Measurements from ENCODE around the gene TCHH. TPM values are rescaled to one million over a fixed set of nuclear protein-coding genes. Genes with fewer than 3 reads are reported as not detected.

Gene TCHH
- total and polyA plus RNA-seq, 2 donors (not counting 3 experiments of a cell fraction or from before 2014, with no cell fraction given), result not detected

GRCh38 chr1:152107031-152107983 lies 7.9 kb downstream of the TCHH start:
- Histone ChIP-seq H3K27me3 (ENCODE audit: control insufficient read depth in 2 of 2, insufficient read depth in 2 of 2, low read length in 2 of 2) (peaks cover 58 to 76% of the 10 kb centered on the region in 2 experiments), H3K9me3 (replicated peaks; ENCODE audit: control insufficient read depth, insufficient read depth, low read length) (no peaks in the 10 kb centered on the region), H3K79me2 (ENCODE audit: control insufficient read depth, insufficient read depth, low read length) (no peaks in the 10 kb centered on the region), H3K4me1 (ENCODE audit: control insufficient read depth, extremely low read depth, insufficient read depth, low read length) (peaks cover 28% of the 10 kb centered on the region), H2AFZ (ENCODE audit: low read depth, low read length) (peak overlapping the region; percentile 41), H3K9ac (replicated peaks; ENCODE audit: extremely low read depth, insufficient read depth, low read length) (no peak overlapping the region), H3K9me1 (replicated peaks; ENCODE audit: control insufficient read depth, extremely low read depth, insufficient read depth, low read length) (no peaks in the 10 kb centered on the region), H3K4me2 (ENCODE audit: insufficient read depth, low read length) (peak overlapping the region; percentile 49), H3K4me3 (replicated peaks in 1 of 3; ENCODE audit: insufficient read depth in 1 of 3, low read depth in 1 of 3, low read length in 3 of 3) (peak overlapping the region in 1 of 3 experiments; percentile 6), H3K27ac (ENCODE audit: insufficient read depth, low read depth, low read length) (no peak overlapping the region), H4K20me1 (replicated peaks; ENCODE audit: control insufficient read depth, extremely low read depth, insufficient read depth, low read length) (no peaks in the 10 kb centered on the region), H3K36me3 (ENCODE audit: control insufficient read depth in 2 of 2, extremely low read depth in 1 of 2, insufficient read depth in 2 of 2, low read length in 2 of 2) (no peaks in the 10 kb centered on the region)
- ChIA-PET CTCF (interaction anchor here (1.1 to 2.7 kb wide), 3 partner anchors 10 to 352 kb away, joined by 4 to 13 read pairs (median 6); no protein-coding TSS in a partner anchor), POLR2A (no interaction called here)
- FAIRE-seq, result no peak
- dilution Hi-C loops (cut with MboI; ENCODE audit: extremely low pct_ligation_motif_present, low sequenced_read_pairs), result no loop called here
- TF ChIP-seq MYC (IDR thresholded peaks at IDR 0.05; ENCODE audit: low read depth, low read length) (no peak), EZH2 (IDR thresholded peaks at IDR 0.05; ENCODE audit: borderline replicate concordance, low read depth, low read length, severe bottlenecking) (peak; percentile 69), GATA2 (IDR thresholded peaks at IDR 0.05; ENCODE audit: insufficient read depth, insufficient read length, low read depth, low read length) (no peak), POLR2A (IDR thresholded peaks at IDR 0.05; ENCODE audit: low read depth, low read length) (no peak)
- TF ChIP-seq, protein P1, sequence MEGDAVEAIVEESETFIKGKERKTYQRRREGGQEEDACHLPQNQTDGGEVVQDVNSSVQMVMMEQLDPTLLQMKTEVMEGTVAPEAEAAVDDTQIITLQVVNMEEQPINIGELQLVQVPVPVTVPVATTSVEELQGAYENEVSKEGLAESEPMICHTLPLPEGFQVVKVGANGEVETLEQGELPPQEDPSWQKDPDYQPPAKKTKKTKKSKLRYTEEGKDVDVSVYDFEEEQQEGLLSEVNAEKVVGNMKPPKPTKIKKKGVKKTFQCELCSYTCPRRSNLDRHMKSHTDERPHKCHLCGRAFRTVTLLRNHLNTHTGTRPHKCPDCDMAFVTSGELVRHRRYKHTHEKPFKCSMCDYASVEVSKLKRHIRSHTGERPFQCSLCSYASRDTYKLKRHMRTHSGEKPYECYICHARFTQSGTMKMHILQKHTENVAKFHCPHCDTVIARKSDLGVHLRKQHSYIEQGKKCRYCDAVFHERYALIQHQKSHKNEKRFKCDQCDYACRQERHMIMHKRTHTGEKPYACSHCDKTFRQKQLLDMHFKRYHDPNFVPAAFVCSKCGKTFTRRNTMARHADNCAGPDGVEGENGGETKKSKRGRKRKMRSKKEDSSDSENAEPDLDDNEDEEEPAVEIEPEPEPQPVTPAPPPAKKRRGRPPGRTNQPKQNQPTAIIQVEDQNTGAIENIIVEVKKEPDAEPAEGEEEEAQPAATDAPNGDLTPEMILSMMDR (IDR thresholded peaks at IDR 0.05; ENCODE audit: extremely low read depth in 1 of 2, insufficient read depth in 1 of 2, low read depth in 1 of 2, low read length in 2 of 2), result no peak
- no TSS peak for BruUV-seq (replicated peaks)
- no peak for DNase-seq (ENCODE audit: low read depth, low spot score)
- intact Hi-C loops (cut with micrococcal nuclease), result loop anchor here (5.0 kb wide), 1 partner anchor 55 kb away; no protein-coding TSS in a partner anchor
